GM12864 (cell line): Measurements from ENCODE around the gene SETD1B.

Source experiments
- DNase-seq: peaks from one replicate; pipeline ENCODE4 v3.0.0-alpha.2; 2011; ENCODE audit warnings: low read depth
- H3K4me3 ChIP-seq: 2 replicates; pipeline ENCODE4 v1.5.1; 2011; ENCODE audit warnings: mild to moderate bottlenecking, low read depth, low read length, control low read depth
- CTCF ChIP-seq: IDR thresholded peaks from 2 replicates; pipeline ENCODE4 v1.5.1; 2011; ENCODE audit warnings: low read depth, mild to moderate bottlenecking, moderate library complexity, low read length, control low read depth, inconsistent platforms; ENCODE audit errors: missing control alignments

SETD1B gene

GRCh38 chr12:121780429-121780828, 23.4 kb upstream of the SETD1B start:
- no peak overlapping the region for H3K4me3 ChIP-seq
- TF ChIP-seq CTCF = no peak
- no peak for DNase-seq

GRCh38 chr12:121781484-121781997, 22.3 kb upstream of the SETD1B start:
- TF ChIP-seq CTCF = no peak
- no peak for DNase-seq
- peak overlapping the region; percentile 11; the same call in 1 of the 2 replicates for H3K4me3 ChIP-seq

GRCh38 chr12:121781998-121782979, 21.5 kb upstream of the SETD1B start:
- H3K4me3 ChIP-seq = peak overlapping the region; percentile 35; the same call in 1 of the 2 replicates
- TF ChIP-seq CTCF = no peak
- no peak for DNase-seq

GRCh38 chr12:121783766-121784165, 20.0 kb upstream of the SETD1B start:
- no peak for DNase-seq
- H3K4me3 ChIP-seq = no peak overlapping the region
- TF ChIP-seq CTCF = no peak

GRCh38 chr12:121784460-121784859, 19.3 kb upstream of the SETD1B start:
- DNase-seq = no peak
- no peak for TF ChIP-seq CTCF
- no peak overlapping the region for H3K4me3 ChIP-seq

GRCh38 chr12:121786440-121786825, 17.4 kb upstream of the SETD1B start:
- no peak overlapping the region for H3K4me3 ChIP-seq
- no peak for TF ChIP-seq CTCF
- DNase-seq = no peak
